ENCODE results near the gene FSTL4. TPM values are rescaled to one million over a fixed set of nuclear protein-coding genes. Genes with fewer than 3 reads are reported as not detected.

The FSTL4 gene
- polyA plus RNA-seq, 1 of the 3 experiments (the other 2 are of a cell fraction), result not detected

- Histone ChIP-seq H3K9me2 (no peaks in the 10 kb centered on the region), H3K36me3 (replicated peaks in 1 of 2; ENCODE audit: control insufficient read depth in 1 of 2, insufficient read depth in 2 of 2, low read length in 1 of 2) (no peaks in the 10 kb centered on the region), H3K9me3 (no peaks in the 10 kb centered on the region), H3K4me3 (ENCODE audit: low read depth in 2 of 2, low read length in 1 of 2) (no peak overlapping the region), H2AFZ (ENCODE audit: low read depth) (no peak overlapping the region), H3F3A (replicated peaks; ENCODE audit: insufficient read depth) (no peaks in the 10 kb centered on the region), H3K27me3 (ENCODE audit: insufficient read depth) (peaks cover 14% of the 10 kb centered on the region; the same call in 1 of the 2 replicates), H3K4me1 (ENCODE audit: control insufficient read depth in 1 of 2, insufficient read depth in 2 of 2, low read depth in 1 of 2, low read length in 1 of 2) (peaks cover 0 to 5% of the 10 kb centered on the region in 2 experiments; a peak in 1 of 4 replicates), H4K20me1 (ENCODE audit: insufficient read depth) (no peaks in the 10 kb centered on the region), H3K4me2 (no peak overlapping the region), H3K9ac (no peak overlapping the region), H3K79me2 (ENCODE audit: insufficient read depth) (no peaks in the 10 kb centered on the region), H3K27ac (ENCODE audit: low read depth in 2 of 2, low read length in 1 of 2) (no peak overlapping the region)
- 64% methylated on average over 5 of the region's 6 CpGs for WGBS (ENCODE audit: low lambda C conversion rate)
- no peak for DNase-seq
- POLR2A ChIA-PET, result no interaction called here
- TF ChIP-seq RAD21 (IDR thresholded peaks at IDR 0.05; ENCODE audit: low read length) (no peak), FOXJ3 (CRISPR knock-in tag; IDR thresholded peaks at IDR 0.05) (no peak), EZH2phosphoT487 (IDR thresholded peaks at IDR 0.05; ENCODE audit: borderline replicate concordance, low read depth) (no peak)
- CTCF ChIA-PET, result interaction anchor here (0.6 to 3.6 kb wide), 5 partner anchors 14 to 312 kb away, joined by 3 to 14 read pairs (median 3); no protein-coding TSS in a partner anchor
These were observed 303.1 kb downstream of the FSTL4 start for GRCh38 chr5:133309166-133309795.

GRCh38 chr5:133307275-133307674 is 305.1 kb downstream of the FSTL4 start:
- no peaks in the 10 kb centered on the region for H4K20me1 ChIP-seq (ENCODE audit: insufficient read depth)
- H3K4me3 ChIP-seq (ENCODE audit: low read depth in 2 of 2, low read length in 1 of 2), result no peak overlapping the region
- no peaks in the 10 kb centered on the region for H3K36me3 ChIP-seq (replicated peaks in 1 of 2; ENCODE audit: control insufficient read depth in 1 of 2, insufficient read depth in 2 of 2, low read length in 1 of 2)
- no peak overlapping the region for H3K9ac ChIP-seq
- no peaks in the 10 kb centered on the region for H3F3A ChIP-seq (replicated peaks; ENCODE audit: insufficient read depth)
- 63% methylated on average over 6 of the region's 6 CpGs for WGBS (ENCODE audit: low lambda C conversion rate)
- H2AFZ ChIP-seq (ENCODE audit: low read depth), result no peak overlapping the region
- TF ChIP-seq ZBTB33 (IDR thresholded peaks at IDR 0.05; ENCODE audit: borderline replicate concordance, low read depth), result no peak
- no peak for TF ChIP-seq MAX (IDR thresholded peaks at IDR 0.05; ENCODE audit: low read depth)
- TF ChIP-seq YY1 (IDR thresholded peaks at IDR 0.05; ENCODE audit: low read depth), result no peak
- no peak for TF ChIP-seq IRF3 (IDR thresholded peaks at IDR 0.05; ENCODE audit: low read depth, low read length)
- TF ChIP-seq NRF1 (IDR thresholded peaks at IDR 0.05; ENCODE audit: low read depth, low read length), result no peak
- TF ChIP-seq TCF12 (IDR thresholded peaks at IDR 0.05), result no peak
- no peak for TF ChIP-seq EP300 (IDR thresholded peaks at IDR 0.05; ENCODE audit: borderline replicate concordance in 1 of 2, low read depth in 1 of 2, low read length in 1 of 2)
- no peak for TF ChIP-seq CTCF (IDR thresholded peaks at IDR 0.05)
- TF ChIP-seq EZH2phosphoT487 (IDR thresholded peaks at IDR 0.05; ENCODE audit: borderline replicate concordance, low read depth), result no peak
- no peak for TF ChIP-seq RCOR1 (IDR thresholded peaks at IDR 0.05; ENCODE audit: low read length)
- no peak for TF ChIP-seq USF1 (IDR thresholded peaks at IDR 0.05; ENCODE audit: borderline replicate concordance, low read depth)
- no peak for TF ChIP-seq MXI1 (IDR thresholded peaks at IDR 0.05; ENCODE audit: low read depth, low read length)
- TF ChIP-seq TAF1 (IDR thresholded peaks at IDR 0.05; ENCODE audit: borderline replicate concordance, low read depth, low read length), result no peak
- TF ChIP-seq ELF1 (IDR thresholded peaks at IDR 0.05), result no peak
- TF ChIP-seq GABPA (IDR thresholded peaks at IDR 0.05; ENCODE audit: low read depth), result no peak
- TF ChIP-seq RAD21 (IDR thresholded peaks at IDR 0.05; ENCODE audit: low read length), result no peak
- TF ChIP-seq FOXM1 (IDR thresholded peaks at IDR 0.05; ENCODE audit: low read depth), result no peak
- no peak for TF ChIP-seq SIN3A (IDR thresholded peaks at IDR 0.05; ENCODE audit: borderline replicate concordance, low read depth, low read length)
- TF ChIP-seq POLR2AphosphoS5 (IDR thresholded peaks at IDR 0.05; ENCODE audit: low read depth, low read length), result no peak
- no peaks in the 10 kb centered on the region for H3K9me3 ChIP-seq
- no peaks in the 10 kb centered on the region for H3K79me2 ChIP-seq (ENCODE audit: insufficient read depth)
- H3K27me3 ChIP-seq (ENCODE audit: insufficient read depth), result peaks cover 14% of the 10 kb centered on the region; the same call in 1 of the 2 replicates
- ChIA-PET POLR2A (no interaction called here), CTCF (interaction anchor here (0.6 kb wide), 1 partner anchor 15 kb away, joined by 3 read pairs; no protein-coding TSS in a partner anchor)
- H3K27ac ChIP-seq (ENCODE audit: low read depth in 2 of 2, low read length in 1 of 2), result no peak overlapping the region
- no peak for DNase-seq
- no peaks in the 10 kb centered on the region for H3K4me1 ChIP-seq (ENCODE audit: control insufficient read depth in 1 of 2, insufficient read depth in 2 of 2, low read depth in 1 of 2, low read length in 1 of 2)
- H3K4me2 ChIP-seq, result no peak overlapping the region
- no peaks in the 10 kb centered on the region for H3K9me2 ChIP-seq

All from SK-N-SH (cell line).